GM19238 (cell line): ENCODE data around the gene GAPDHS.

ENCODE experiments used
- DNase-seq: peaks from one replicate; pipeline ENCODE4 v3.0.0; 2011; ENCODE audit warnings: low spot score; ENCODE audit not compliant: insufficient read length

GAPDHS gene

DNA sequence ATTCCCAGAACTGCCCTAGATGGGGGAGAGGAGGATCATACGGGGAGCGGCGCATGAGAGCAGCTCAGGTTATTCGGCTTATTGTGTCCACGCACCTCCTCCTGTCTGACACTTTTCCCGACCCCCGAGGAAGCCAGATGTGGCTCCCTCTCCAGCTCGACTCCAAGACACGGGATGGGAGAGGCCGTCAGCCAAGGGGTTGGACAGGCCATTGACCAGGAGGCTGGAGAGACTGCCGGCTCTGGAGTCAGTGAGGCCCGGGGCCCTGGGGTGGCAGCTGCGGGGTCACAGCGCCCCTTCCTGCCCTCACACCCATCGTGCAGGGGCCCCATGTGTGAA, 22.7 kb upstream of the GAPDHS start:
- no peak for DNase-seq

- DNase-seq, result no peak
Measured at GRCh38 chr19:35511337-35511736, 21.9 kb upstream of the GAPDHS start.

DNA sequence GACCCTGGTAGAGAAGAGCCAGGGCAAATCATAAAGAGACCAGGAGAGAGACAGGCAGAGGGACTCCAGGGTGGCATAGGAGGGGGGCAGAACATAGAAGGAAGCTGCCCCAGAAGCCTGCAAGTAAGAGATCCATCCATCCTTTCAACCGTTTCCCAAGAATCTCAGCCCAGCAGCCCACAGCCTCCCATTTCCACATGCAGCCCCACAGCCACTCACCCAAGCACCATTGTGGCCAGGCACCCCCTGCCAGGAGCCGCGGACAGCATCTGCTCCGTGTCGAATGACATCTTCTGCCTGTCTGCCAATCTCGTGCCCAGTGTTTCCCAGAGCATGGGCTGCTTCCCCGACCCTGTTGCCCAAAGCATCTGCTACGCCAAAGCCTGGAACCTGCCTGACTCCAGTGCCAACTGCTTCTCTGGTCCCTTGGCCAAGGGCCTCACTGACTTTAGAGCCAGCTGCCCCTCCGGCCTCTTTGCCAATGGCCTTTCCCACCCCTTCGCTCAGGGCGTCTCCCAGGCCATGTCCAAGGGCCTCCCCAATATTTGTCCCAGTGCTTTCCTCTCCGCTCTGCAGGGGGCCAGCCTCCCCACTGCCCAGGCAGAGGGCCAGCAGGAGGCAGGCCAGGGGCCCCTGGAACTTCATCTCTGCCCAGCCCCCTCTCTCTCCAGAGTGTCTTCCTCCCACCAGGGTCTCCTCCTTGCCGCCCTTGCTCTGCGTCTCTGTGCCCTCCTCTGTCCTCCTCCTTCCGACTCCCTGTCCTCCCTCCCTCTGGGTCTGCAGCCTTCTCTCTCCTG, 20.2 kb upstream of the GAPDHS start:
- DNase-seq, result no peak

DNA sequence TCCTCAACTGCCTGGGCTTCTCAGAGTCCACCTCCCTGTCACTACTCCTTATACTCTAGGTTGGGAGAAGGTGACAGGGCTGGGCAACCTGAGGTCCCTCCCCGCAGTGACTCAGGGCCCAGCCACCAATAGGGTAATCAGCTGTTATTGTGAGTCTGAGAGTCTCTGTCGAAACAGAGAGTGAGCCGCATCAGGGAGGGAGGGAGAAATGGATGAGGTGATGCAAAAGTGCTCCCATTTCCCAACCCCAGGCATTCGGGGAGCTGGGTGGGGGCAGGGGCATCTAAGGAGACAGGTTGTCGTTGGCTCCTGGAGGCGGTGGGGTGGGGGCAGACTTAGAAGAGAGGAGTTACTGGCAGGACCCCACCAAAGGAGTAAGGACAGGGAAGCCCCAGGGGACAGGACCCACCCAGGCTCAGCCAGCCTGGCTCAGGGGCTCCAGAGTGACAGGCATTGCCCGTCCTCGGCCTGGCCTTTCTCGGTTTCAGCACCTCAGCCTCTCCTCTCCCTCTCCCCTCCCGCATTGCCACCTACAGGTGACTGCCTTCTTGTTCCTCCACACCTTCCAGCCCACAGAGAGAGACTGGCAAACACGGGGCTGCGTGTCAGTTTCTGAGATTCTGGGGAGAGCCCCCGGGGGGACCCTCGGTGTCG, 19.5 kb upstream of the GAPDHS start, which contains the start of gene DMKN:
TSS of gene DMKN (minus strand) at position 22 of the 654 bp plus-strand sequence. CDS start 174 bp downstream, outside the sequence.
- DNase-seq, result no peak

GRCh38 chr19:35514282-35514809, 18.9 kb upstream of the GAPDHS start:
- DNase-seq, result no peak

GRCh38 chr19:35516310-35516709, 16.9 kb upstream of the GAPDHS start:
- no peak for DNase-seq

- no peak for DNase-seq
Measured at GRCh38 chr19:35517342-35517741, 15.9 kb upstream of the GAPDHS start.

DNA sequence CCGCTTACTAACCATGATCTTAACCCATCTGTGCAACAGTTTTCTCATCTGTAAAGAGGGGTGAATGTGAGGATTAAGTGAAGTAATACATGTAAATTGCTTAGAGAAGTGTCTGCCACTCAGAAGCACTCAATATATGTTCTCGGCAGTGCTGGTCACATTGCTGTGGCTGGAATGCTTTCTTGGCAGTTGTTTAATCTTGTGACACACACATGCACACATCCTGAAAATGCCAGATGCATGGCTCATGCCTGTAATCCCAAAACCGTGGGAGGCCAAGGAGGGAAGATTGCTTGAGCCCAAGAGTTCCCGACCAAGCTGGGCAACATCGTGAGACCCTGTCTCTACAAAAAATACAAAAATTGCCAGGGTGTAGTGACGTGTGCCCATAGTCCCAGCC, 14.9 kb upstream of the GAPDHS start:
- no peak for DNase-seq

DNA sequence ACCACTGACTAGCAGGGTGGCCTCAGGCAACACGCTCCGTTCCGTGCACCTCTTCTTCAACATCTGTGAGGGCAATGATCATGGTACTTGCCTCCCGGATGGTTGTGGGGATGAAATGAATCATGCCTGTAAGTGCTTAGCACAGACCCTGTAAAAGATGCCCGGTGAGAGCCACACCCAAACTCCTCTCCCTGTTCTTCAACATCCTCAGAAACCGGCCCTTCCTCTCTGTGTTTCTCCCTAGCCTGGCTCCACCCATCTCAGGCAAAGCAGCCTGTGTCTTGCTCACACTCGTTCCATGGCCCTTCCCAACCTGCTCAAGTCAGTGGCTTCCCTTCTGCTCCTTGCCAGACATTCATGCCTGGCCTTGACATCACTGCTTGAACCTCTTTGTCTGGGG, 14.0 kb upstream of the GAPDHS start:
- no peak for DNase-seq

DNA sequence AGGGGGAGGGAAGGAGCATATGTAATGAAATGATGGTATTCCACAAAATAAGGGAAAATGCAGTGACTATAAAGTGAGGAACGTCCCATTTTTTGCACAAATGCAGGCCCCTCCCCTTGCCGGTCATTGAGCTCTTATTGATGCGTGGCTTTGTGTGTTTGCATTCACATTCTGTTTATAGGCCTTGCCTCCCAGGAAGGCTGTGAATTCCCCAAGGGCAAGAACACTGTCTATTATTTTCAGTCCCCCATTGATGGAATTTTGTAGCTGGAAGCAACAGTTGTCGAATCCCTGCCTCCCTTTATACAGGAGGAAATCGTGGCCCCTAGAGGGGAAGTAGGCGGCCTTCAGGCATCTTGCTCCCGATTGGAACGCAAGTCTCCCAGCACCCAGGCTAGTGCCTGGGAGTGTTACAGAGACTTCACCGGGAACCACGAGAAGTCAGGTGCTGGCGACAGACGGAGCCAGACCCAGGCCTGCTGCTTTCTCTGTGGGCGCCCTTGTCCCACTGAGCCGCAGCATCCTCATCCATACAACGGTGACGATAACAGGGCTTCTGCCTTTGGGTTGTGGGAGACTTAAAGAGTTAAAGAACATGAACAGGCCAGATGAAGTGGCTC, 12.0 kb upstream of the GAPDHS start:
- no peak for DNase-seq

DNA sequence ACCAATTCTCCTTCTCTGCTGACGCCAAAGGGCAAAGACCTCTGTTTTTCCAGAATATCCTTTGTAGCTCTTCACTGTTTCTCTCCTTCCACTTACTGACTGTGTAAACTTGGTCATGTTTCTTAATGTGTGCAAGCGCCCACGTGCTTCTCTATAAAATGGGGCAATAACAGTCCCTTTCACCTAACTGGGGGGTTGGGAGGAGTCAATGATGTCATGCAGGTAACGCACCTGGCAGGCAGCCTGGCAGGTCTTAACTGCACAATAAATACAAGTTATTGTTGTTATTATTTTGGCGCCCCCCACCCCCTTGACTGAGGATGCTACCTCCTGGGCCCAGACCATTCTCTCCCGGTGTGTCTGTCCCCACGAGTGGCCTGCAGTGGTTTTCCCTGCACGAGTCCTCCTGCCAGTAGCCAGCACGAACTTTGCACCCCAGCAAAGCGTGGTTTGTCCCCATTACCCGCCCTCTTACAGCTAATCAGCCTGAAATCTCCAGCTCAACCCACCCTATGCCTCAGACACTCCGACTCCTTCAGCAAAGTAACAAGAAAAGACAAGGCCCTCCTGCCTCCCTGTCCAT, 10.4 kb upstream of the GAPDHS start:
- DNase-seq, result no peak

DNA sequence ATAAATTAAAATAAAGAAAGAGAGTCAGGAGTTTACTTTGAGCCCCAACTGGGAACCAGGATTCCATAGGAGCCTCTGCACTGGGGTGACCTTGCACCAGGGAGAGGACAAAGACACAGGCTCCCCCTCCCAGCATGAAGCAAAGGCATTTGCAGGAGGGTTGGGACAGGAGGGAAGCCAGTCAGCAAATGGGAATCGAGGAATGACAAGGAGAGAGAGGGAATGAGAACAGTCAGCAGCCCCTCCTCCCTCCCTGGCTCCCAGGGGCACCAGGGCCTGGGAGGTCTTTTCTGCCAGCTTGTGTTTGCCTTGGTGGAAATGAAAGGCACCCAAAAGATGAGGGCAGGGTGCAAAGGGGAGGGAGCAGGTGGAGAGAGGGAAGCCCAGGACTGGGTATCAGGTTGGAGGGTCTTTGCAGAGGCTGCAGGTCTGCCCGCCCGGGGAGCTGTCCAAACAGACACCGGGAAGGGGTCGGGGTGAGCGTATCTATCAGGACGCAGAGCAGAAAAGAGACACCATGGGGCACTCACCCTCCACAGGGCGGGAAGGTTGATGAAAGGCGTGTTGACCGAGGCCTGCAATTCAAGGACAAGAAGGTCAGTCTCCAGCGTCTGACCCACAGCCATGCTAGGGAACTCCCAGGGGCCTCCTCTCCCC, 8.9 kb upstream of the GAPDHS start:
- no peak for DNase-seq

- no peak for DNase-seq
Measured at GRCh38 chr19:35525873-35526272, 7.4 kb upstream of the GAPDHS start.

DNA sequence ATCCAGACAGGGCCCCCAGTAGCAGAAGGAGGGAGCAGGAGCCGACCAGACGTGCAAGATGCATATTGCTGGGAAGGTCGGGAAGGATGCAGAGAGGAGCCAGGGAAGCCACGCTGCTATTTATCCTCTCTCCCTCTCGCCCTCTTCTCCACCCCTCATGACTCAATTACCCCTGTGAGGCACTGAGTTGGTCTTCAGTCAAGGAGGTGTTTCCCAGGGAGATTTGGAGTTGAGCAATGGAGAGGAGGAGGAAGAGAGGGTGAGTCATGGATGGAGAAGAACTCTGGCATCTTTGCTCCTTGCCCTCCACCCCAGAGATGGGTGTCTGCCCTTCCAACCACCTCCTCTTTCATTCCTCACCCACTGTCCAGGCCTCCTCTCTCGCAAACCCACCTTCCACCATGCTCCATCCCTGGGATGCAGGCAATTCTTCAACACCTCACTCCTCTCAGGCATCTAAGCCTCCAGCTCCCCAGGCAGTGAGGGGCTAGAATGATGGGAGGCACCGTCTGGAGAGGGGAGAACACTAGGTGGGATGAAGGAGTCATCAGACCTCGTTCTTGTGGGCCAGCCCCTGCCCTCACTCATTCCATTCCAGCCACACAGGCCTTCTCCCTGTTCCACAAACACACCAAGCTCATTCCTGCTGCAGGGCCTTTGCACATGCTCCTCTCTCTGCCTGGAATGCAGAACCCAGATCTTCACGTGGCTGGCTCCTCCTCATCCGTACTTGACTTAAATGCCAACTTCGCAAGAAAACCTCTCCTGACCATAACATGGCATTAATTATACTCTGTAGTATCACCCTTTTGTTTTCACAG, 4.8 kb upstream of the GAPDHS start, which contains the start of gene SBSN:
TSS of gene SBSN (minus strand) at position 94 of the 821 bp plus-strand sequence. CDS start at position 64, 30 bp downstream.
- no peak for DNase-seq

DNA sequence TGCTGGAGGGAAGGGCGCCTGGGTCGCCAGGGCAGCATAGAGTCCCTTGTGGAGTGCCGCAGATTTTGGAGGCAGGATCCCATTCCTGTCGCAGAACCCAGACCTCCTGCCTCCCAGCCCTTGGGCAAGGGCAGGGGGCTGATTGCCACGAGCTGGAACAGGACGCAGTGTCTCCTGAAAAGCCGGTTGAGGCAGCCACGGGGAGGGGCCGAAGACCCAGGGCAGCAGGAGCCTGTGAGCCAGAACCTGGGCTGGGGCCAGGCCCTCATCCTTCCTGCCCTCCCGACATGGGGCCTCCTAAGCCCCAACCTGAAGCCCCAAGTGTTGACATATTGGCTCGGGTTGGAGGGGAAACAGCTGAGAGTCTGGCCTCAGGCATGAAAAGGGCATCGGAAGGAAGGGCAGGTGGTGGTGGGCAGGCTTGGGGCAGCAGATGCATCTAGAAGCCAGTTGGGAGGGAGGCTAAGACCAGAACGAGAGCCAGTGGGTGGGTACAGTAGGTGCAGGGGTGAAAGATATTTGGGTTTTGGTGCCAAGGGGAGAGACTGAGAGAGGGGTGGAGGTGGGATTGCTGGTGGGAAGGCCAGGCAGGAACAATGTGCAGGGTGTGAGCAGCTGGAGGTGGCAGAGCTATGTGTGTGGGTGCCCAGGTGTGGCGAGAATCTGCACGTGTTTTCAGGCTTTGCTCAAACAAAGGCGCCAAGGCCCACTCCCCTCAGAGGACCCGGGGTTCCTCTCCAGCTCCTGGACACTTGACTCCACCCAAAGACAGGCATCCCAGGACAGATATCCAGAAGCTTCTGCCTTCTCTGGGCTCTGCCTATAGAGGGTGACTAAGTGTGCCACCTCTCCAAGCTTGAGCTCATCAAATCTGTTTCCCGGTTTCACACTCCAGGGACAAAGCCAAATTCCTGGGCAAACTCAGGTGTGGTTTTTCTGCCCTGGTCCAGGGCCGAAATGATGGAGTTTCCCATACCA, 3.7 kb upstream of the GAPDHS start:
- DNase-seq, result no peak

DNA sequence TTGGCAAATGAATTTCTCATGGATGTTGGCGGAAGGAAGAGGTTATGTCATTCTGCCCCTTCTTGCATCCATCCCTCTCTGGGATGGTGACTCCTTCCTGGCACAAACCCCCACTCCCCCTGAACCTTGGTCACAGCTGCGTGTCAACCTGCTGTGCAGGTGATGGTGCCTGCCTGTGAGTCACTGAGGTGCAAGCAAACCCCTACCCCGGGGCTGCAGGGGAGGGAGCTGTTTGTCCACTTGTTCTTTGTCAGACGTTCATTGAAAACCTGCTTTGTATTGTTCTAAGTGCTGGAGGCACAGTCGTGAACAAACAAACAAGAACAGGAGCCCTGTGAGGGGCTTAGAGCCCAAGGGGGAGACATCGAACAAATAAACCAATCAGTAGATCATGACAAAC, 2.0 kb upstream of the GAPDHS start:
- no peak for DNase-seq

GRCh38 chr19:35533822-35534392, 651 bp downstream of the GAPDHS start:
- DNase-seq, result no peak

DNA sequence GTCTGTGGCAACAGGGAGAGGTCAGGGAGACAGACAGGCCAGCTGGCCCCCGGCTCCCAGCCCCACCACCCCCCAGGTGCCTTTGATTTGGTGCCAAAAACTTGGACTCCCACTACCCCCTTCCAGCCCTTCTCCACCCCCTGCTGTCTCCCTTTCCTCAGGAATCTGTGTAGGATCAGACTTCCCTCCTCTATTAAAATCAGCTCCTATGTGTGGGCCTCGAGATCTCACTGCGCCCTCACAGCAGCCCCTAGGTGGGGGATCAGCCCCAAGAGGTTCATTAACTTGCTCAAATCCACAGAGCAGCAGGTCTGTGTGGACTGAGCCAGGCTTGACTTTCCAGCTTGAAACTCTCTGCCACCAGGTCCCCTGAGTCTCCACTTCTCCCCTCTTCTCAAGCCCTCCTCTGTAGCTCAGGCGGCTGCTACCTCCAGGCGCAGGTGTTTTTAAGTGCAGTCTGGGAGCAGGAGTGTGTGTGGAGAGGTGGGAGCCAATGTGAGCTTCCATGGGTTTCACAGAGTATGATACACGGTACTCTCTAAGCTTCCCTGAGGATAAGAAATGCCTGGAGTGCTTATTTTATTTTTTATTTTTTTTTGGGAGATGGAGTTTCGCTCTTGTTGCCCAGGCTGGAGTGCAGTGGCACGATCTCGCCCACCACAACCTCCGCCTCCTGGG, 1.7 kb downstream of the GAPDHS start:
- no peak for DNase-seq
